AG04449 (cell line): Measurements from ENCODE around the gene BCAS1.

Experiments used
- CTCF ChIA-PET: fragments of 350-600 bp; formaldehyde crosslinking; extraction: SDS; loops from one replicate; lab custom pipeline; 2021; ENCODE audit warnings: antibody characterized with exemption; lab: Yijun Ruan, JAX
- POLR2A ChIA-PET: fragments of 400-600, 350-600 bp; formaldehyde crosslinking; extraction: SDS; loops from one replicate; lab custom pipeline; 2020; ENCODE audit warnings: antibody characterized with exemption, inconsistent platforms; lab: Yijun Ruan, JAX
- DNase-seq: peaks from one replicate; pipeline ENCODE4 v3.0.0-alpha.2; 2010; ENCODE audit warnings: low read depth, low spot score
- H3K4me3 ChIP-seq: 2 replicates; pipeline ENCODE4 v1.5.1; 2011; ENCODE audit warnings: low read depth, mild to moderate bottlenecking, control low read depth, low read length
- CTCF ChIP-seq: IDR thresholded peaks from one replicate; pipeline ENCODE4 v1.5.1; 2011; ENCODE audit warnings: mild to moderate bottlenecking, moderate library complexity, low read length, control low read depth, inconsistent platforms; ENCODE audit not compliant: insufficient read depth; ENCODE audit errors: missing control alignments

BCAS1 gene

GRCh38 chr20:53904261-53904660 lies 166.1 kb downstream of the BCAS1 start:
- CTCF ChIA-PET, result interaction anchor here (6.7 kb wide), 1 partner anchor 12 kb away, joined by 62 read pairs; no protein-coding TSS in a partner anchor
- no peak for DNase-seq
- POLR2A ChIA-PET, result no interaction called here
- no peak overlapping the region for H3K4me3 ChIP-seq
- no peak for TF ChIP-seq CTCF

- no peak for DNase-seq
- ChIA-PET CTCF (interaction anchor here (6.7 kb wide), 1 partner anchor 12 kb away, joined by 62 read pairs; no protein-coding TSS in a partner anchor), POLR2A (no interaction called here)
- H3K4me3 ChIP-seq, result no peak overlapping the region
- TF ChIP-seq CTCF, result no peak
These were observed 166.8 kb downstream of the BCAS1 start for GRCh38 chr20:53903652-53903987.

- TF ChIP-seq CTCF, result no peak
- ChIA-PET POLR2A (no interaction called here), CTCF (interaction anchor here (6.7 kb wide), 1 partner anchor 13 kb away, joined by 62 read pairs; no protein-coding TSS in a partner anchor)
- H3K4me3 ChIP-seq, result no peak overlapping the region
- no peak for DNase-seq
These were observed 167.3 kb downstream of the BCAS1 start for GRCh38 chr20:53902968-53903651.

GRCh38 chr20:53901497-53902096 lies 168.8 kb downstream of the BCAS1 start:
- TF ChIP-seq CTCF, result no peak
- no peak for DNase-seq
- no peak overlapping the region for H3K4me3 ChIP-seq
- POLR2A ChIA-PET, result interaction anchor here (0.6 to 0.9 kb wide), 3 partner anchors 16 to 165 kb away, joined by 3 to 5 read pairs (median 3); no protein-coding TSS in a partner anchor
- CTCF ChIA-PET, result interaction anchor here (1.3 to 6.7 kb wide), 3 partner anchors 14 to 31 kb away, joined by 3 to 62 read pairs (median 3); no protein-coding TSS in a partner anchor

GRCh38 chr20:53901064-53901463 lies 169.3 kb downstream of the BCAS1 start:
- TF ChIP-seq CTCF, result no peak
- CTCF ChIA-PET, result interaction anchor here (1.0 to 6.7 kb wide), 5 partner anchors 8 to 39 kb away, joined by 3 to 62 read pairs (median 3); no protein-coding TSS in a partner anchor
- POLR2A ChIA-PET, result interaction anchor here (0.6 to 1.1 kb wide), 7 partner anchors 12 to 1408 kb away, joined by 3 to 5 read pairs (median 3); no protein-coding TSS in a partner anchor
- DNase-seq, result peak; percentile 67
- no peak overlapping the region for H3K4me3 ChIP-seq
